HT1080 (cell line): ENCODE measurements around the gene VEZT. TPM values are rescaled to one million over a fixed set of nuclear protein-coding genes. Genes with fewer than 3 reads are reported as not detected.

Source experiments
- DNase-seq: peaks from one replicate; pipeline ENCODE4 v3.0.0-alpha.2; 2015; ENCODE audit warnings: low read depth
- total RNA-seq: library from RNA; depleted of rRNA; stranded (reverse); fragments of >200 nt; shearing (Covaris generic); gene quantifications from 2 replicates; pipeline ENCODE4 v1.2.3, GENCODE V29; 2014

The VEZT gene
- total RNA-seq, 1 experiment from 2014 or later: 60.4 TPM

DNA sequence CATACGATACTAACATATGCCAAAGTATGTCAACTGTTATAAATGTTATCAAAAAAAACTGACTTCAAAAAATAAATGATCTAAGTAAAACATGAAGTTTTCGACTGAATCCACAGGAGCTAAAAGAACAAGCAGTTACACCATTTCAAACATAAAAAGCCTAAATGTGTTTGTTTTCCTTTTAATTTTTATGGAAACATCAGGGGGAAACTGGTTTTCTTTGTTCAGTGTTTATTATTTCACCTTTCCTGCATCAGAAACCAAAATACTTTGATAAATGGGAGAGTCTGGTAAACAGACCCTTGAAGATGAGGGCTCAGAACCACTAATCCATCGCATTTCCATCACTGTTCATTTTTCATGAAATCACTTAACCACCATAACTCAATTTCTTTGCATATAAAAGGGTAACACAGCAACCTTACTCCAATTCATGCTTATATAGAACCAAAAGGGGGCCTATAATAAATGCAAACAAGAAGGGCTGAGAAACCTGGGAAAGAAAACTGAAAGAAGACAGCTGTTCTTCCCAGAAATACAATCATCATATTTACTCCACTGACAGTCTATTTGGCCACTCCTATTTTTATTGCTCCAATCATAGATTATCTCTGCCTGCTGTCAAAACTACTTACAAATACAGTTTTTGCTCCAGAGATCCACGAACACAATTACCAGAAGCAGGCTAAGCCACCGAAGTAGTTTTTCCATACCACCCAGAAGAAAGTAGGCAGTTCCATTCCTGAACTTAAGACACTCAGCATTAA lies 17.3 kb upstream of the VEZT start:
- DNase-seq: no peak

DNA sequence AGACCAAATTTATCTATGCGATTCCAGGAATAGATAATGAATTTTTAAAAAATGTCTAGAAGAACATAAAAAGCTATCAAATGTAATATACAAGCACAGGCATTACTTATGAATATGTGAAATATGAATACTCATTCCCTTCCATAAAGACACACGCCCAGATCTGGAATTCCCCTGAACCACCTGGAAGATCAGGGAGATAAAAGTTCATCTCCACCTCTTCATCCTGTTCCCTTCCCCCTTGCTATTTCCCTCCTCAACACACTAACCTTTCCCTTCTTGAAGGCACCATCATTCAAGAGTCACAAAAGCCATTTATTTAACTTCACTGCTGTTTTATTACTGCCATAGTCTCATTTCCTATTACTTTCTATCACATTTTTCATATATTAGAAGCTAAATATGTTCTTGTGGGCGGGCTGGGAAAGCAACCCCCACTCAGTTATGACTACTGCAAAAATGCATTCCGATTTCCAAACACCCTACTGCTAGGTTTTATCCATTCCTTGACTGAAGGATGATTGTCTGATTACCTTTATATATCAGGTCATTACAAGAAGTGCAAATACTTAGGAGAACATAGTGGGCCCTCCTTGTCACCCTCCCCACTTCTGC lies 16.4 kb upstream of the VEZT start:
- DNase-seq: peak; percentile 43

DNA sequence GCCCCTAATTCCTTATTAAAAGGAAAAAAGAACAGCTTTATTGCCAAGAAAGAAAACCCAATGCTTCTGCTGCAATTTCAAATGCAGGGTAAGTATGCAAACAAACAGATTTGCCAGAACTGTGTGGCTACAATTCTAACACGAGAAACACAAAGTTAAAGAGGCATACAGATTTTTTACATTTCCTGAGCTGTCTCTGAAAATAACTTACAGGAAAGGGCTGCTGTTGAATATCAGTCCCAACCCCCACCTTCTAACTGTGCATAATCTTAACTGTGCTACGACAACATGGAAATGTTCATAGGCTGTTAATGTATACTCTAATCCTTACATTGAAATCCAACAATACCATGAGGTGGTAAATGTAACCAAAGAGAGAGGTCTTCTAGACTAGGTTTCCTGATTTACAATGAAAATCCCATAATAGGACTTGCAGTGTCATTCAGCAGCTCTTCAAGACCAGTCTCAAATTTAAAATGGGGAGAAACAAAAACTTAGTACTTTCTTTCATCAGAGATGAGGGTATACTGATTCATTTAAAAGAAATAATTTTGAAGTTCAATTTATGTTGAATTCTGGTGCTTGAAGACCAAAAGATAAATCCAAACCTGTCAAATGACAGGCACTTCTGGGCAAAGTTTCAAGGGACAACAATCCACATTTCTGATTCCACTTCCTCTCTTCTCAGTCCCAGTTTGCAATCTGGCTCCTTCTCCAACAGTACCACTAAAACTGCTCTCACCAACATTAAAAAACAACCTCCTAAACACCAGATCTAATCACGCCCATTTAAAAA lies 14.7 kb upstream of the VEZT start:
- peak; percentile 34 for DNase-seq

DNA sequence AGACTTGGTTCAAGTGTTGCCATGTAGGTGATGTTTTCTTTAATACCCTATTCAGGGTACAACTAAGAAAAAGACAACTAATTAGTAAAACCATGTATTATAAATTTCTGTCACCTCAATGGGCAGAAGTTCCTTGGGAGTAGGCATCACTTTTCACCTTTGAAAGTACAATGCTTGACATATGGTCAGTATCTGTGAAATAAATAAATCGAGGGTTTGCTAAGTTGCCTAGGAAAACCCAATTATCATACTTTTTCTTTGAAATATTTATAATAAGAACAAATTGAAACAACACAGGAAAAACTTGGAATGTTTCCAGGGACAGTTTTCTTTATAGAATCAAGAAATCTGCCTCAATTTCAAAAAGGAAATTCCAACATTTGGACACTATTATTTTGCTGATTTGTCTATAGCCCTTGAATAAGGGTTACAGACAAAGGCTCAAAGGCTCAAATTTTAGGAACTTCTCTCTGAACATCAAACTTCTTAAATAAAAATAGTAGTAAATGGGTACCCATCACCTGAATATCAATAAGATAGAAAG lies 14.0 kb upstream of the VEZT start:
- DNase-seq: no peak

DNA sequence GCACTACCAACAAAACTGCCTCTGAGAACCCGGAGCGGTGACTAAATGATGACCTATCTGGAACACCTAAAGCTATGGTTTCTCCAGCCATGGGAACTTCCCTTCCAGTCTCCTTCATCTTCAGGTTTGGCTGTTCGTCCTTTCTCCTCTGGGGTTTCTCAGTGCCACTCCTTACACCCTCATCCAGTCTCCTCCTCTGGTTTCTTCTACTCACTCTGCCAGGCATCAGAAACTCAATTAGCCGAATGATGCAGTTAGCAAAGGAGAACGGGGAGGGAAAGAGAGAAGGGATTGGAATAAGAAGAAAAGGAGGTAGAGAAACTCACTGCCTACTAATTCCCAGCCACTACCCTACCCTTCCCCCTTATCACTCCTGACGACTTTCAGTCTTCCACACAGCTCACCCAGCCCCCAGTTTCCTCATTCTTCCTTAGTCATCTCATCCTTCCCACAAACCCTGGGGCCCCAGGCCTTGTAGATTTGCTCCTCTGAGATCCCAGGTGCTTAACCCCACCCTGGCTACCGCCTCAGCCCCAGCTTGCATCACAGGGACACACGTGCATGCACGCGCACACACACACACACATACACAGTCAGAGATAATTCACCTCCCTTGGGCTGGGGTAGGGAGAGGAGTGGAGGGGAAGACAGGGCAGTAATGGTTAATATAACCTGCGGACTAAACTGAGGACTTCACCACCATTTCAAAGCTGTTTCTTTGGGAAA lies 13.3 kb upstream of the VEZT start:
- peak; percentile 99 for DNase-seq

DNA sequence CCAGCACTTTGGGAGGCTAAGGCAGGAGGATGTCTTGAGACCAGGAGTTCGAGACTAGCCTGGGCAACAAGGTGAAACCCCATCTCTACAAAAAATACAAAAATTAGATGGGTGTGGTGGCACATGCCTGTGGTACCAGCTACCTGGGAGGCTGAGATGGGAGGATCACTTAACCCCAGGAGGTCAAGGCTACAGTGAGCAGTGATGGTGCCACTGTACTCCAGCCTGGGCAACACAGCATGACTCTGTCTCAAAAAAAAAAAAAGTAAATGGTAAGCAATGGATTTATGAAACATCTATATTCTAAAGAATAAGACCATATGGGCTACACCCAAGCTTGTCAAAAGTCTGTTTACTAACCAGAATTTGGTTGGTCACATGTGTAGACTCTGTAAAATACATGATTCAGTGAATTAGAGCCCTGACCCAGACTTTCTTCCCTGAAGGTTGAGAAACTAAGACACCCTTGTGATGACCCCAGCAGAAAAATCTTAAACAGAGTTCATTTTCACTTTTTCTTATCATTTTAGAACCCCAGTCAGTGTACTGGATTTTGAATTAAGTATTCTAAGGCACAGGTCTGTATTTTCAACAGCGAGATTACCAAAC lies 12.5 kb upstream of the VEZT start:
- DNase-seq: no peak

DNA sequence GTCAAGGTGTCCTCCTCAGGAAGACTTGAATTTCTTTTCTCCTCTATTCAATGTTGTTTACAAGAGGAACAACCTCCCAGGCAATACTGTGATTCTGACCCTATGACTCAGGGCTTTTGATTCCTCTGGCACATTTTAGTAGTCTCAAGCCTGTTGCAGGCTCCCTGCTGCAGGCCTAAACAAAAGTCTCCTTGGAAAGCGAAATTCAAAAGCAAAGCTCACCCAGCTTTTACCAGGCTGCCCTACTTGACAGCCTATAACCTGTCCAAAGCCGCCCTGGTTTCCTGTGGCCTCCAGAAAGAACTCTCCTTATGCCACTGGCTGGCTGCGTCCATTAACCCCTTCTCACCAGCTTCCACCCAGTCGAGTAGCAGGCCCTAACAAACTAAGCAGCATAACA lies 11.9 kb upstream of the VEZT start:
- peak; percentile 80 for DNase-seq

DNA sequence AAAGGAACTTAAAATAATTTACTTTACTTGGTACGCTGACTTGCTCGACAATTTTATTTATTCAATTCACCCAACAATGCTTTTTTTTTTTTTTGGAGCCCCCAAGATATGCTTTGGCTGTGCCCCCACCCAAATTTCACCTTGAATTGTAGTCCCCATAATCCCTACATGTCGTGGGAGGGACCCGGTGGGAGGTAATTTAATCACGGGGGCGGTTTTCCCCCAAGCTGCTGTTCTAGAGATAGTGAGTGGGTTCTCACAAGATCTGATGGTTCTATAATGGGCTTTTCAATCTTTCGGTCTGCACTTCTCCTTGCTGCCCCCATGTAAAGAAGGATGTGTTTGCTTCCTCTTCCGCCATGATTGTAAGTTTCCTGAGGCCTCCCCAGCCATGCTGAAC lies 10.7 kb upstream of the VEZT start:
- no peak for DNase-seq

DNA sequence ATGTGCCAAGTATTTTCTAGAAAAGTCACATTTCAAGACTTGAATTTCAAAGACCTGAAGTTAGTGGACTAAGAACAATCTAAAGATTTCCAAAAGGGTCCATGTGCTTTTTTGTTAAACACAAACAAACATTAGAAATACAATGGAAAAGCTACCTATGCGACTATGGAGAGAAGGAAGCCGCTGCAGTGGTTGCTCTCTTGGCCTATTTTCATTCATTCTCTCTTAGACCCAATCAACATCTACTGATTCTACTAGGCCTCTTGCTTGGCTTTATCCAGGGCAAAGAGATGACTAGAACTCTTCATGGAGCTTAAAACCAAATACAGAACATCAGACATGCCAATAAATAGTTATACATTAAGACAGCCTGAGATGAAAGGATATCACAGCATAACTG lies 10.2 kb upstream of the VEZT start:
- DNase-seq: no peak

DNA sequence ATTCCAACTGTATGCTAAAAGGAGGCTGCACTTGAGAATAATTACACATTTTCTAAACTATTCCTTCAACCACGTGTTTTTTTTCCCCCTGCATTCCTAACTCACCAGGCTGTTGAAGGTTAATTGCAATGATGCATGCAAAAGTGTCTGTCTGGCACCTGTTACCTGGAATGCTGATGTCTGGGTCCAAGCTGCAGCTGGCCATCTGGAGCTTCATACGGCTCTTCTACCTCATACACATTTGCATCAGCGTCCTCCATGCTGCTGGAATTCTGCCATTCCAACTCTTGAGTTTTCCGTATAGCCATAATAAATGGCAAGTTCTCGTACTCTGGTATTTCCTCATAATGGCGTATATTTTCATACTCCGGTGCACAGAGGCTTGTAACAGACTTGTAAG lies 8.9 kb upstream of the VEZT start:
- no peak for DNase-seq

DNA sequence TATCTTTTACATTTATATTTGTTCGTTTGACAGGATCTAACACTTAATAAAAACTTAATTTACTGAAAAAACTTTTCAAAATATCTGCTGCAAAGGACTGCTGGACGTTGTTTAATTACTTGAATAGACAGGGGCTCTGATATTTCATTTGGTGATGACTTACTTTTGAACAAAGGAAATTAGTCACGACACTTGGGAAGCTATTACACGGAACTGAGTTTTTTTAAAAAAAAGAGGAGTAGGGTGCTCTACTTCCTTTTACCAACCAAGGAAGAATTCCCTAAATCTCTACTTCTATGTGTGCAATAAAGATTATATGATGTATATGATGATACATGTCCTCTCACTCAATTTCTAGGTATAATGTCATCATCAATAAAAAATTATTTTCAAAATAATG lies 5.0 kb upstream of the VEZT start:
- peak; percentile 74 for DNase-seq

DNA sequence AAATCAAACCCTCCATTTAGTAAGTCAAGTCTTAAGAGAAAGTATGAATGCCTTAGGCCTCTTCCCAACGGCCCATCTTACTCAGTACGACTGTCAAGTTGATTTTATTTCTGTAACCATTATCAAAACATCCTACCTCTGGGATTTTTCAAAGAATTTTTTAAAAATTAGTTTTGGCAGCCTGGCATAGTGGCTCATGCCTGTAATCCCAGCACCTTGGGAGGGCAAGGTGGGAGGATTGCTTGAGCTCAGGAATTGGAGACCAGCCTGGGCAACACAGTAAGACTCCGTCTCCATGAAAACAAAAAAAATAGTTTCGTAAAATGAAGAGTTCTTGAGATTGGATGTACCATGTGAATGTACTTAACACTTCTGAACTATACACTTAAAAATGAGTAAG lies 4.5 kb upstream of the VEZT start:
- no peak for DNase-seq

DNA sequence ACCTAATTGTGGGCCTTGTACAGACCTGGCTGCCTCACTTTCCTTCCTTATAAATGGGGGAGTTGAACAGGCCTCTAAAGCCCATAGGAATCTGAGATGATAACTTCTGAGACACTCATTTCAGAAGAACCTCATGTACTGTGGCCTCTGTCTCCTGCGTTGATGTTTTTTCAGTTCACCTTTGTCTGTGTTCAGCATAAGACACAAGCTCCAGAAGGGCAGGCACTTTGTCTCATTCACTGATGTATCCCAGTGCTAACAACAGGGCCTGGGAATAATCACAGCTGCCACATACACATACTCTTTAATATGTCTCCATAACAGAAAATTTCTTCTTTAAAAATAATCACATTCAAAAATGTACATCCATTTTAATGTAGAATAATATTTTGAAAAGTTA lies 3.7 kb upstream of the VEZT start:
- DNase-seq: no peak

DNA sequence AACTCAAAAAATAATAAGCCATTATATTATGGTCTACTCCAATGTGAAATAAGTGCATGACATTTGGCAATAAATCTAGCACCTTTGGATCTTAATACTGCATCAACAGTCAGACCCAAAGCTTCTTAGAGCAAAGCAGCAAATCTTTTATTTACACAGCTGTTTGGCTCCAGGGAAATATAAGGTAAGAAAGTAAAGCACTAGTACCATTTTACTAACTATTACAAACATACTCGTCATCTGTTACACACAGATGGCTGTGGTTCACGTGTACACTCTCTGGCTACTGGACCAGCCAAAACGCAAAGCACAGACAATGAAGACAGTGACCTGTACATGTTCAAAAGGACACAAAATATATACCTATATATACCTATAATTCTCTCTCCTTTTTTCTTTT lies 3.1 kb upstream of the VEZT start:
- no peak for DNase-seq

DNA sequence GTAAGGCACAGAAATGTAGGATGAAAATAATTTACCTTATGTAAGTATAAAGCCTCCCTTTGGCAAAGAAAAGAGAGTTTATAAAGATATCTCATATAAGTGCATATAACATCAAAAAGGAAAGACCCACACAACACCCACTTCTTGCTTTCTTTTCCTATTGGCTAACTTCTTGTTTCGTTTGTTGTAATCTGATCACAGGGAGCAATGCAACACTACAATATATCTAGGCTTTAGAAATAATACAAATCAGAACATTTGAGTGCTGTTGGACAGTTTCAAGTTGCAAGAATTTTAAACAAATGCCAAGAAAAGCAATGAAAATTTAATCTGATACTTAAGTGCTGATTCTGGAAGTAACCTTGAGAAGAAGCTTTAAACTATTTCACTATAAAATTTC lies 1.7 kb upstream of the VEZT start:
- peak; percentile 64 for DNase-seq

DNA sequence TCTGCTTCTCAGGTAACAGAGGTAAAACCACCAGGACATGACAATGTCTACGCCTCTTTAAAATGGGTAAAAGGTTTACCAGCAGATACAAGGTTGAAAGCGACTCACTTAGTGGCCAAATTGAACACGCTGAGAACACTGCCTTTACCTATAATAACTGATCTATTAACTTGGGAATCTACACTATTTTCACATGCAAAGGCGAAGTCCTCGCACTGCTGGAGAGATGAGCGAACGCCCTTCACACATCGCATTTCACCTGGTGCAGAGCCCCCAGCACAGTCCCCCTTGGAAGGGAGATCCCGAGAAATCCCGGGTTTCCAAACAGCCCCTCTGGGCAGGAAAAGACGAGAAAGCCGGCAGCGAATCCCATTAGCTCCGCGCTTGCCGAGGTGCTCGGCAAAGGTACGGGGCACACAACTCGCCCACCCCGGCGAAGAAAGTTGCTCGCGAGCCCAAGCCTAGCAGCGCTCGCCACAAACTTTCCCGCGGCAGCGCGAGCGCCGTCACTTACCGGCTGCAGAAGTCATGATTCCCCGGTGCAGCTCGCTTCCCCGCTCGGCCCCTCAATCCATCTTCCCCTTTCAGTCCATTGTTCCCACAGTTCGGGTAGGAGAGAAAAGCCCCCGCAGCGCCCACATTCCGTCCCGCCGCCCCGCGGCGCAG lies 763 bp upstream of the VEZT start:
- no peak for DNase-seq

DNA sequence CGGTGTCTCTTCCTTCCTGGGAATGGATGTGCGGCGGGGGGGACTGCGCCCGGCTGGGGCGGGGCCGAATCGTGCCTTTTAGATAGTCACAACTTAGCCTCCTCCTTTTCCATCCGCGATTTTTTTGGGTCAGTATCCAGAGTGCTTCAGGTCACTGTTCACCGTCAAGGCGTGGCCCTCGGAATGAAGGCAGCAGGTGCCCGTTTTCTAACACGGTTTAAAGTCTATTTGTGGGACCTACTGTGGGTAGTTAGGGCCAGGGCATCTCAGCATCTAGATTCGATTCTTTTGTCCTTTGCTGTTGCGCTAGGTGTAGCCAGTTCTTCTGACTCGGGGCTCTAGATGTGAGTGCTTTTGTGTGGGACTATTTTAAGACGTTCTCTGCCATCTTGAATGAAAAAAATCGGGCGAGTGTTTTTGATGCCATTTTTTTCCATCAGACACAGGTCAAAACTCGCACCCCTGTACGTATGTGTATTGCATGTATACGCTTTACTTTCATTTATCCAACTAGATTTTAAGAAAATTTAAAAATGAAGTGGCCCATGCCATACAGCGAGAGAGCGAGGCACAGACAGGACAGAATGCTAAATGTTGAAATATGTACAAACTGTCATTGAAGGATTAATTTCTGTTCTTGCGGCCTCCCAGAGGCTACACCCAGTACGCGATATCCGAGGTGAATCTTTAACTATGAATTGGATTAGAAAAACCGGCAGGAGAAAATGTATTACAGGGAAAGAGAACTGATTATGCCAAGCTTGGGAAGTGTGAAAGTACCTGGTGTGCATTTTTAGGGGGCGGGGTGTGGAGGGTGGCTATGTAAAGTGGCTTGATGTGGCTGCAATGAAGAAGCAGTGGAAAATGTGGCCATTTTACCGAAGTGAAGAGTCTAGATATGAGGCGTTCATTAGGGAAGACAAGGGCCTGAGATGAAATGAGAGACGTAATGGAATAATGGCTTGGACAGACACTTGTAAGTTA lies 835 bp downstream of the VEZT start:
- peak; percentile 34 for DNase-seq

DNA sequence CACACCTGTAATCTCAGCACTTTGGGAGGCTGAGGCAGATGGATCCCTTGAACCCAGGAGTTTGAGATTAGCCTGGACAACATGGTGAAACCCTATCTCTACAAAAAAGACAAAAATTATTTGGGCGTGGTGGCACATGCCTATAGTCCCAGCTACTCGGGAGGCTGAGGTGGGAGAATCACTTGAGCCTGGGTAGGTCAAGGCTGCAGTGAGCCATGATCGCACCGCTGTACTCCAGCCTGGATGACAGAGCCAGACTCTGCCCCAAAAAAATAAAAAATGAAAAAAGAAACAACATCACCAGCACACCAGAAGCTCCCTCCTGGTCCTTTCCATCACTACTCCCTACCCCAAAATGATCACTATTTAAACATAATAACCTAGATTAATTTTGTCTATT lies 2.6 kb downstream of the VEZT start:
- no peak for DNase-seq

DNA sequence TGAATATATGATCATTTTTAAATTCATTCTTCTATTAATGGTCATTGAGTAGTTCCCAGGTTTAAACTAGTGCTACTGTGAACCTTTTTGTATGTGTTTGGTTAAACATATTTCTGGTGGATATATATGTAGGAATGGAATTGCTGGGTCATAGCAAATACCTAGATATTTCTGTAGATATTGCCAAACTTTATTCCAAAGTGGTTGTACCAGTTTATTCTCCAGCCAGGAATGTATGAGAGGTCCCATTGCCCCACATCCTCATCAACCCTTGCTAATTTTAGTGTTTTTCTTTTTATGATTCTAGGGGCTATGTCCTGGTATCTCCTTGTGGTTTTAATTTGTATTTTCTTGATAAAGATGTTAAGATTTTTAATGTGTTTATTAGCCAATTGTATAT lies 3.1 kb downstream of the VEZT start:
- DNase-seq: no peak
